Fibroblast of the aortic adventitia (primary cell): ENCODE results near the gene C19orf38. TPM values are rescaled to one million over a fixed set of nuclear protein-coding genes. Genes with fewer than 3 reads are reported as not detected.
A peak's percentile ranks its signal among the peaks of the same experiment; 100 is the strongest.

Experiments used
- DNase-seq: peaks from one replicate; pipeline ENCODE4 v3.0.0-alpha.2; 2010; ENCODE audit warnings: low read depth
- H3K4me3 ChIP-seq: 2 replicates; pipeline ENCODE4 v1.5.1; 2011; ENCODE audit warnings: low read depth, mild to moderate bottlenecking, control low read depth, low read length, moderate library complexity
- total RNA-seq: library from RNA; depleted of rRNA; stranded (reverse); fragments of >200 nt; gene quantifications from 2 replicates; pipeline ENCODE4 v1.2.3, GENCODE V29; 2012; ENCODE audit warnings: low replicate concordance
- TF ChIP-seq, protein P1 (sequence below): IDR thresholded peaks from 2 replicates; pipeline ENCODE4 v1.5.1; 2011; ENCODE audit warnings: mild to moderate bottlenecking, low read length, control low read depth, inconsistent platforms; ENCODE audit not compliant: insufficient read depth

C19orf38 gene
- total RNA-seq, 1 donor: 0.81 TPM

DNA sequence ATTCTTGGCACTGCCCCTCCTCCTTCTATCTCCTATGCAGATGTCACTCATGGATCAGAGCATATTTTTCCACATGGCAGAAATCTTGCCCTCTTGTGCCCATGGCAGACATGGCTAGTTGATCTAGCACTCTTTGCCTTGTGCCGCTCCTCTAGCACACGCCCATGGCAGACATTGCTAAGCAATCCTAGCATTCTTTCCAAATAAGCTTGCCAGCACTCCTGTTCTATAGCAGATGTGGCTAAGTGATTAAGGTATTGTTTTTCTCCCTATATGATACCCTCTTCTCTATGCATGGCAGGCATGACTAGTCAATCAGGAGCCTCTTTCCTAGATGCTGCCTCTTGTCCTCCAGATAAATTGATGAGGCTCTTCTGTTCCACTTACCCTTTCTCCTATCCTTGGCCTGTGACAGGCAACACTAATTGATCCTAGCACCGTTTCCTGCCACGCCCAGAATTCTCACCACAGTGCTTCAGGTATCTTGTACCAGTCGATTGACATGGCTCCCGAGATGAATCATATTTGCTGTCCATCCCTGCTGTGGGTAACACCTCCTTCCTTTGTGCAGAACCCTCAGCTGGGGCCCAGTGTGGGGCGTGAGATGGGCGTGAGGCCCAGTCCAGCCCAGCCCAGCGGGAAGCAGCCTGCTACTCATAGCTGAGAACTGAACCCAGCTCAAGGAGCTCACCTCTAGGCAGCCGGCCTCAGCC lies 39.1 kb upstream of the C19orf38 start:
- peak; percentile 43 for DNase-seq
- TF ChIP-seq, protein P1, sequence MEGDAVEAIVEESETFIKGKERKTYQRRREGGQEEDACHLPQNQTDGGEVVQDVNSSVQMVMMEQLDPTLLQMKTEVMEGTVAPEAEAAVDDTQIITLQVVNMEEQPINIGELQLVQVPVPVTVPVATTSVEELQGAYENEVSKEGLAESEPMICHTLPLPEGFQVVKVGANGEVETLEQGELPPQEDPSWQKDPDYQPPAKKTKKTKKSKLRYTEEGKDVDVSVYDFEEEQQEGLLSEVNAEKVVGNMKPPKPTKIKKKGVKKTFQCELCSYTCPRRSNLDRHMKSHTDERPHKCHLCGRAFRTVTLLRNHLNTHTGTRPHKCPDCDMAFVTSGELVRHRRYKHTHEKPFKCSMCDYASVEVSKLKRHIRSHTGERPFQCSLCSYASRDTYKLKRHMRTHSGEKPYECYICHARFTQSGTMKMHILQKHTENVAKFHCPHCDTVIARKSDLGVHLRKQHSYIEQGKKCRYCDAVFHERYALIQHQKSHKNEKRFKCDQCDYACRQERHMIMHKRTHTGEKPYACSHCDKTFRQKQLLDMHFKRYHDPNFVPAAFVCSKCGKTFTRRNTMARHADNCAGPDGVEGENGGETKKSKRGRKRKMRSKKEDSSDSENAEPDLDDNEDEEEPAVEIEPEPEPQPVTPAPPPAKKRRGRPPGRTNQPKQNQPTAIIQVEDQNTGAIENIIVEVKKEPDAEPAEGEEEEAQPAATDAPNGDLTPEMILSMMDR: no peak
- H3K4me3 ChIP-seq: no peak overlapping the region

GRCh38 chr19:10809651-10810285 lies 38.4 kb upstream of the C19orf38 start:
- H3K4me3 ChIP-seq: no peak overlapping the region
- TF ChIP-seq, protein P1: no peak
- DNase-seq: no peak

- TF ChIP-seq, protein P1: no peak
- no peak for DNase-seq
- no peak overlapping the region for H3K4me3 ChIP-seq
Measured at GRCh38 chr19:10811391-10812111, 36.7 kb upstream of the C19orf38 start.

- no peak for DNase-seq
- H3K4me3 ChIP-seq: no peak overlapping the region
- TF ChIP-seq, protein P1: no peak
Measured at GRCh38 chr19:10812196-10812595, 36.0 kb upstream of the C19orf38 start.

- no peak overlapping the region for H3K4me3 ChIP-seq
- TF ChIP-seq, protein P1: peak; percentile 7
- DNase-seq: peak; percentile 92
Measured at GRCh38 chr19:10812902-10813404, 35.3 kb upstream of the C19orf38 start.

GRCh38 chr19:10815007-10815536 lies 33.1 kb upstream of the C19orf38 start:
- peak overlapping the region; percentile 91 for H3K4me3 ChIP-seq
- TF ChIP-seq, protein P1: no peak

More at GRCh38 chr19:10815007-10815536, 33.1 kb upstream of the C19orf38 start:
- no peak for DNase-seq
